Mesendoderm (in vitro differentiated cells): ENCODE data around the gene IL24.

Experiments
- DNase-seq: peaks from one replicate; pipeline ENCODE4 v3.0.0; 2013
- H2AK5ac ChIP-seq: 2 replicates; pipeline ENCODE4 v1.6.1; 2013; ENCODE audit warnings: low read length, inconsistent platforms
- H2BK120ac ChIP-seq: 2 replicates; pipeline ENCODE4 v1.6.1; 2013; ENCODE audit warnings: low read depth, mild to moderate bottlenecking, low read length, moderate library complexity, mixed read lengths
- H2BK15ac ChIP-seq: replicated peaks from 2 replicates; pipeline ENCODE4 v1.6.1; 2013; ENCODE audit warnings: low read depth, mild to moderate bottlenecking, moderate library complexity
- H2BK5ac ChIP-seq: 2 replicates; pipeline ENCODE4 v1.6.1; 2013; ENCODE audit warnings: low read length, inconsistent platforms
- H3K18ac ChIP-seq: 2 replicates; pipeline ENCODE4 v1.6.1; 2013; ENCODE audit warnings: mild to moderate bottlenecking, low read length, mixed read lengths
- H3K23ac ChIP-seq: one replicate; pipeline ENCODE4 v1.6.1; 2013; ENCODE audit warnings: low read length
- H3K27ac ChIP-seq: 2 replicates; pipeline ENCODE4 v1.5.1; 2013; ENCODE audit warnings: low read depth, mild to moderate bottlenecking, inconsistent platforms, low read length, moderate library complexity
- H3K27me3 ChIP-seq: 2 replicates; pipeline ENCODE4 v1.6.1; 2013; ENCODE audit warnings: low read length, control low read depth, mild to moderate bottlenecking, inconsistent platforms; ENCODE audit not compliant: insufficient read depth, poor library complexity
- H3K36me3 ChIP-seq: 2 replicates; pipeline ENCODE4 v1.6.1; 2013; ENCODE audit warnings: low read length, inconsistent platforms; ENCODE audit not compliant: control insufficient read depth, insufficient read depth
- H3K4ac ChIP-seq: one replicate; pipeline ENCODE4 v1.6.1; 2013; ENCODE audit warnings: low read depth, mild to moderate bottlenecking, low read length, moderate library complexity
- H3K4me1 ChIP-seq: 2 replicates; pipeline ENCODE4 v1.6.1; 2013; ENCODE audit warnings: low read depth, low read length, inconsistent platforms; ENCODE audit not compliant: control insufficient read depth
- H3K4me2 ChIP-seq: 2 replicates; pipeline ENCODE4 v1.6.1; 2013; ENCODE audit warnings: low read length
- H3K4me3 ChIP-seq: 2 replicates; pipeline ENCODE4 v1.5.1; 2013; ENCODE audit warnings: mild to moderate bottlenecking, low read length
- H3K56ac ChIP-seq: one replicate; pipeline ENCODE4 v1.6.1; 2013; ENCODE audit warnings: low read length
- H3K79me1 ChIP-seq: 2 replicates; pipeline ENCODE4 v1.6.1; 2013; ENCODE audit warnings: low read length, inconsistent platforms
- H3K79me2 ChIP-seq: 2 replicates; pipeline ENCODE4 v1.6.1; 2013; ENCODE audit warnings: mild to moderate bottlenecking, low read length; ENCODE audit not compliant: control insufficient read depth, insufficient read depth
- H3K9ac ChIP-seq: 2 replicates; pipeline ENCODE4 v1.6.1; 2013; ENCODE audit warnings: low read length, inconsistent platforms
- H4K5ac ChIP-seq: one replicate; pipeline ENCODE4 v1.6.1; 2013; ENCODE audit warnings: low read length
- H4K8ac ChIP-seq: one replicate; pipeline ENCODE4 v1.6.1; 2013; ENCODE audit warnings: low read depth, mild to moderate bottlenecking, control low read depth, low read length, moderate library complexity
- WGBS: extraction: QIAGEN DNeasy Blood & Tissue Kit; methylation state at CpG from one replicate; pipeline ENCODE4 v1.1.7; 2013; ENCODE audit warnings: low lambda C conversion rate, missing lambda C conversion rate; ENCODE audit not compliant: insufficient coverage; ENCODE audit errors: extremely low coverage; 5-methylcytosine and 5-hydroxymethylcytosine counted together

The IL24 gene

GRCh38 chr1:206883160-206883559 is 14.1 kb upstream of the IL24 start:
- Histone ChIP-seq H3K4me2 (no peak overlapping the region), H3K18ac (no peak overlapping the region), H4K5ac (no peak overlapping the region), H3K4me1 (no peaks in the 10 kb centered on the region), H3K36me3 (no peaks in the 10 kb centered on the region), H2BK5ac (no peak overlapping the region), H3K79me1 (no peaks in the 10 kb centered on the region), H3K56ac (no peak overlapping the region), H3K23ac (no peak overlapping the region), H3K27me3 (no peaks in the 10 kb centered on the region), H3K4ac (no peak overlapping the region), H4K8ac (no peak overlapping the region), H3K27ac (no peak overlapping the region), H3K9ac (no peak overlapping the region), H2BK120ac (no peak overlapping the region), H3K4me3 (no peak overlapping the region), H3K79me2 (no peaks in the 10 kb centered on the region), H2BK15ac (no peak overlapping the region), H2AK5ac (no peak overlapping the region)
- no peak for DNase-seq
- no CpG with 5 or more reads among the region's 1 CpG for WGBS

- Histone ChIP-seq H3K9ac (no peak overlapping the region), H4K5ac (no peak overlapping the region), H2BK5ac (no peak overlapping the region), H4K8ac (no peak overlapping the region), H3K27ac (no peak overlapping the region), H3K4me1 (no peaks in the 10 kb centered on the region), H3K27me3 (no peaks in the 10 kb centered on the region), H3K36me3 (no peaks in the 10 kb centered on the region), H2BK15ac (no peak overlapping the region), H2AK5ac (no peak overlapping the region), H3K4ac (no peak overlapping the region), H2BK120ac (no peak overlapping the region), H3K4me3 (no peak overlapping the region), H3K56ac (no peak overlapping the region), H3K79me2 (no peaks in the 10 kb centered on the region), H3K4me2 (no peak overlapping the region), H3K23ac (no peak overlapping the region), H3K79me1 (no peaks in the 10 kb centered on the region), H3K18ac (no peak overlapping the region)
- no peak for DNase-seq
- no CpG with 5 or more reads among the region's 2 CpGs for WGBS
These were observed 13.4 kb upstream of the IL24 start for GRCh38 chr1:206883876-206884275.

- H3K23ac ChIP-seq: no peak overlapping the region
- H3K79me1 ChIP-seq: no peaks in the 10 kb centered on the region
- no peak overlapping the region for H3K4ac ChIP-seq
- H3K4me1 ChIP-seq: peaks cover 6% of the 10 kb centered on the region
- no peak overlapping the region for H3K18ac ChIP-seq
- no CpG with 5 or more reads among the region's 3 CpGs for WGBS
- H2BK15ac ChIP-seq: no peak overlapping the region
- no peak overlapping the region for H4K5ac ChIP-seq
- H2BK5ac ChIP-seq: no peak overlapping the region
- no peak overlapping the region for H3K4me3 ChIP-seq
- no peak overlapping the region for H3K4me2 ChIP-seq
- no peaks in the 10 kb centered on the region for H3K79me2 ChIP-seq
- no peak for DNase-seq
- H3K36me3 ChIP-seq: no peaks in the 10 kb centered on the region
- H3K9ac ChIP-seq: no peak overlapping the region
- no peak overlapping the region for H4K8ac ChIP-seq
- H3K27me3 ChIP-seq: no peaks in the 10 kb centered on the region
- no peak overlapping the region for H2BK120ac ChIP-seq
- H2AK5ac ChIP-seq: no peak overlapping the region
- H3K27ac ChIP-seq: no peak overlapping the region
- H3K56ac ChIP-seq: no peak overlapping the region
These were observed 11.7 kb upstream of the IL24 start for GRCh38 chr1:206885341-206886060.

- H2BK15ac ChIP-seq: no peak overlapping the region
- H2BK5ac ChIP-seq: no peak overlapping the region
- no peak overlapping the region for H3K4ac ChIP-seq
- no peak overlapping the region for H3K4me2 ChIP-seq
- no peak overlapping the region for H3K9ac ChIP-seq
- peaks cover 8% of the 10 kb centered on the region for H3K4me1 ChIP-seq
- H4K5ac ChIP-seq: no peak overlapping the region
- DNase-seq: no peak
- H3K18ac ChIP-seq: no peak overlapping the region
- H2BK120ac ChIP-seq: no peak overlapping the region
- no peak overlapping the region for H4K8ac ChIP-seq
- no CpG with 5 or more reads among the region's 1 CpG for WGBS
- H3K27ac ChIP-seq: no peak overlapping the region
- no peaks in the 10 kb centered on the region for H3K27me3 ChIP-seq
- H3K36me3 ChIP-seq: no peaks in the 10 kb centered on the region
- H3K79me2 ChIP-seq: no peaks in the 10 kb centered on the region
- no peak overlapping the region for H3K4me3 ChIP-seq
- no peak overlapping the region for H3K23ac ChIP-seq
- H3K79me1 ChIP-seq: no peaks in the 10 kb centered on the region
- no peak overlapping the region for H3K56ac ChIP-seq
- no peak overlapping the region for H2AK5ac ChIP-seq
These were observed 10.4 kb upstream of the IL24 start for GRCh38 chr1:206886831-206887230.

GRCh38 chr1:206887701-206888100 is 9.5 kb upstream of the IL24 start:
- Histone ChIP-seq H3K36me3 (no peaks in the 10 kb centered on the region), H3K27me3 (no peaks in the 10 kb centered on the region), H3K18ac (no peak overlapping the region), H3K79me1 (no peaks in the 10 kb centered on the region), H4K5ac (no peak overlapping the region), H2BK15ac (no peak overlapping the region), H3K56ac (no peak overlapping the region), H2BK5ac (no peak overlapping the region), H3K27ac (no peak overlapping the region), H2BK120ac (no peak overlapping the region), H4K8ac (no peak overlapping the region), H3K4me1 (peaks cover 8% of the 10 kb centered on the region), H3K23ac (no peak overlapping the region), H3K4ac (no peak overlapping the region), H3K4me2 (no peak overlapping the region), H3K9ac (no peak overlapping the region), H3K79me2 (no peaks in the 10 kb centered on the region), H3K4me3 (no peak overlapping the region), H2AK5ac (no peak overlapping the region)
- no peak for DNase-seq
- no CpG with 5 or more reads among the region's 4 CpGs for WGBS
